GM23338 (cell line): Measurements from ENCODE around the gene CAPN7. TPM values are rescaled to one million over a fixed set of nuclear protein-coding genes. Genes with fewer than 3 reads are reported as not detected.

Experiments used
- ATAC-seq: fragments of 200-7000 bp; cut with Tn5 transposase; 3 replicates; pipeline ENCODE4 v1.9.1; 2020
- DNase-seq: peaks from one replicate; pipeline ENCODE4 v3.0.0-alpha.2; 2015; ENCODE audit warnings: low spot score
- H2AFZ ChIP-seq: fragments of 200-600 bp; sonication (generic); 2 replicates; pipeline ENCODE4 v1.8.0; 2016; ENCODE audit warnings: antibody characterized with exemption, mild to moderate bottlenecking, moderate library complexity
- H3F3A ChIP-seq: fragments of 200-600 bp; sonication (generic); replicated peaks from 2 replicates; pipeline ENCODE4 v1.8.0; 2017; ENCODE audit warnings: antibody characterized with exemption, mixed run types, low read depth
- H3K27ac ChIP-seq: fragments of 200-600 bp; sonication (generic); 2 replicates; pipeline ENCODE4 v1.6.1; 2016; ENCODE audit warnings: low read depth
- H3K27me3 ChIP-seq: fragments of 200-600 bp; sonication (generic); 2 replicates; pipeline ENCODE4 v1.8.0; 2016; ENCODE audit warnings: mild to moderate bottlenecking, mixed run types, moderate library complexity; ENCODE audit not compliant: insufficient read depth
- H3K36me3 ChIP-seq: fragments of 200-600 bp; sonication (generic); 2 replicates; pipeline ENCODE4 v1.8.0; 2016; ENCODE audit warnings: mild to moderate bottlenecking; ENCODE audit not compliant: insufficient read depth
- H3K4me1 ChIP-seq: fragments of 200-600 bp; sonication (generic); 2 replicates; pipeline ENCODE4 v1.8.0; 2016; ENCODE audit warnings: mild to moderate bottlenecking, moderate library complexity; ENCODE audit not compliant: insufficient read depth
- H3K4me2 ChIP-seq: fragments of 200-600 bp; sonication (generic); 2 replicates; pipeline ENCODE4 v1.7.1; 2017; ENCODE audit warnings: mixed run types
- H3K4me3 ChIP-seq: fragments of 200-600 bp; sonication (generic); 2 replicates; pipeline ENCODE4 v1.6.1; 2016; ENCODE audit warnings: mixed run types
- H3K79me2 ChIP-seq: fragments of 200-600 bp; sonication (generic); replicated peaks from 2 replicates; pipeline ENCODE4 v1.8.0; 2017; ENCODE audit warnings: mild to moderate bottlenecking; ENCODE audit not compliant: insufficient read depth
- H3K9me2 ChIP-seq: fragments of 200-600 bp; sonication (generic); 2 replicates; pipeline ENCODE4 v1.8.0; 2017; ENCODE audit not compliant: insufficient read depth
- H4K20me1 ChIP-seq: fragments of 200-600 bp; sonication (generic); replicated peaks from 2 replicates; pipeline ENCODE4 v1.8.0; 2017; ENCODE audit warnings: mild to moderate bottlenecking; ENCODE audit not compliant: insufficient read depth
- H3K27ac Mint-ChIP-seq: 2 replicates; pipeline ENCODE4 v1.8.0; 2020; ENCODE audit warnings: inconsistent platforms, mild to moderate bottlenecking, moderate library complexity, mixed read lengths
- H3K27me3 Mint-ChIP-seq: 3 replicates; pipeline ENCODE4 v1.8.0; 2022; ENCODE audit warnings: low read depth, mild to moderate bottlenecking, moderate library complexity, mixed read lengths, inconsistent platforms; ENCODE audit not compliant: insufficient read depth, poor library complexity
- H3K36me3 Mint-ChIP-seq: 3 replicates; pipeline ENCODE4 v1.8.0; 2021; ENCODE audit warnings: low read depth, mild to moderate bottlenecking, inconsistent platforms, moderate library complexity, mixed read lengths
- H3K4me1 Mint-ChIP-seq: 3 replicates; pipeline ENCODE4 v1.8.0; 2020; ENCODE audit warnings: mild to moderate bottlenecking, inconsistent platforms, mixed read lengths
- H3K4me3 Mint-ChIP-seq: 3 replicates; pipeline ENCODE4 v1.8.0; 2021; ENCODE audit warnings: moderate library complexity, mild to moderate bottlenecking, inconsistent platforms, mixed read lengths
- H3K9me3 Mint-ChIP-seq: 3 replicates; pipeline ENCODE4 v1.8.0; 2020; ENCODE audit warnings: moderate library complexity, mild to moderate bottlenecking, inconsistent platforms, mixed read lengths
- EZH2 ChIP-seq: fragments of 200-600 bp; sonication (generic); IDR thresholded peaks from one replicate; pipeline ENCODE4 v1.8.0; 2017; ENCODE audit warnings: antibody characterized with exemption, mild to moderate bottlenecking, low read depth; ENCODE audit not compliant: unreplicated experiment
- POLR2AphosphoS5 ChIP-seq: IDR thresholded peaks from 2 replicates; pipeline ENCODE4 v1.6.1; 2016; ENCODE audit warnings: antibody characterized with exemption, low read depth
- ZNF331 ChIP-seq: fragments of 250-450 bp; sonication (Bioruptor Pico); IDR thresholded peaks from 2 replicates; pipeline ENCODE4 v1.5.0; 2020; ENCODE audit warnings: low read depth, mild to moderate bottlenecking, moderate library complexity
- polyA plus RNA-seq: library from polyadenylated mRNA; unstranded; fragments of >200 nt; fragmentation: Nextera tagmentation; extraction: Ambion mirVana; gene quantifications from 2 replicates; pipeline ENCODE4 v1.2.1, GENCODE V29; 2016
- total RNA-seq: library from RNA; depleted of rRNA; stranded (reverse); fragments of >200 nt; shearing (Covaris generic); gene quantifications from 2 replicates; pipeline ENCODE4 v1.2.3, GENCODE V29; 2014
- TF ChIP-seq, protein P1 (sequence below), 2 experiments: fragments of 200-600 bp in 1 of 2; sonication (generic) in 1 of 2; conservative IDR thresholded peaks; 2 replicates each; pipeline versions ENCODE4 v1.5.1 to v1.6.1; 2016 to 2017; ENCODE audit warnings: antibody characterized with exemption in 2 of 2, low read depth in 2 of 2, mild to moderate bottlenecking in 2 of 2, moderate library complexity in 1 of 2
- TF ChIP-seq, protein P2 (sequence below): fragments of 250-450 bp; sonication (Bioruptor Pico); IDR thresholded peaks from 2 replicates; pipeline ENCODE4 v1.5.0; 2020; ENCODE audit warnings: mild to moderate bottlenecking, moderate library complexity

CAPN7 gene
- total and polyA plus RNA-seq, 2 experiments from 2014 or later, result 9.9 to 18.1 TPM

GRCh38 chr3:15220661-15221060, 14.6 kb downstream of the CAPN7 start:
- Histone ChIP-seq H3K4me3 (no peak overlapping the region), H3K27ac (no peak overlapping the region), H3K4me1 (no peaks in the 10 kb centered on the region), H3K27me3 (no peaks in the 10 kb centered on the region), H4K20me1 (no peaks in the 10 kb centered on the region; the same call in 1 of the 2 replicates), H3K9me2 (no peaks in the 10 kb centered on the region), H3F3A (no peaks in the 10 kb centered on the region), H3K36me3 (peaks cover 29% of the 10 kb centered on the region), H2AFZ (no peak overlapping the region), H3K4me2 (no peak overlapping the region), H3K79me2 (no peaks in the 10 kb centered on the region)
- Mint-ChIP-seq H3K27me3 (no peaks in the 10 kb centered on the region), H3K4me1 (peaks cover 7% of the 10 kb centered on the region; the same call in 2 of the 3 replicates), H3K36me3 (peaks cover 31% of the 10 kb centered on the region), H3K27ac (no peak overlapping the region), H3K4me3 (no peak overlapping the region), H3K9me3 (no peaks in the 10 kb centered on the region)
- no peak for ATAC-seq
- DNase-seq, result no peak
- TF ChIP-seq, protein P1, sequence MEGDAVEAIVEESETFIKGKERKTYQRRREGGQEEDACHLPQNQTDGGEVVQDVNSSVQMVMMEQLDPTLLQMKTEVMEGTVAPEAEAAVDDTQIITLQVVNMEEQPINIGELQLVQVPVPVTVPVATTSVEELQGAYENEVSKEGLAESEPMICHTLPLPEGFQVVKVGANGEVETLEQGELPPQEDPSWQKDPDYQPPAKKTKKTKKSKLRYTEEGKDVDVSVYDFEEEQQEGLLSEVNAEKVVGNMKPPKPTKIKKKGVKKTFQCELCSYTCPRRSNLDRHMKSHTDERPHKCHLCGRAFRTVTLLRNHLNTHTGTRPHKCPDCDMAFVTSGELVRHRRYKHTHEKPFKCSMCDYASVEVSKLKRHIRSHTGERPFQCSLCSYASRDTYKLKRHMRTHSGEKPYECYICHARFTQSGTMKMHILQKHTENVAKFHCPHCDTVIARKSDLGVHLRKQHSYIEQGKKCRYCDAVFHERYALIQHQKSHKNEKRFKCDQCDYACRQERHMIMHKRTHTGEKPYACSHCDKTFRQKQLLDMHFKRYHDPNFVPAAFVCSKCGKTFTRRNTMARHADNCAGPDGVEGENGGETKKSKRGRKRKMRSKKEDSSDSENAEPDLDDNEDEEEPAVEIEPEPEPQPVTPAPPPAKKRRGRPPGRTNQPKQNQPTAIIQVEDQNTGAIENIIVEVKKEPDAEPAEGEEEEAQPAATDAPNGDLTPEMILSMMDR (conservative IDR thresholded peaks at IDR 0.05; ENCODE audit: low read depth in 2 of 2), result no peak
- TF ChIP-seq ZNF331 (CRISPR knock-in tag), result no peak
- TF ChIP-seq, protein P2, sequence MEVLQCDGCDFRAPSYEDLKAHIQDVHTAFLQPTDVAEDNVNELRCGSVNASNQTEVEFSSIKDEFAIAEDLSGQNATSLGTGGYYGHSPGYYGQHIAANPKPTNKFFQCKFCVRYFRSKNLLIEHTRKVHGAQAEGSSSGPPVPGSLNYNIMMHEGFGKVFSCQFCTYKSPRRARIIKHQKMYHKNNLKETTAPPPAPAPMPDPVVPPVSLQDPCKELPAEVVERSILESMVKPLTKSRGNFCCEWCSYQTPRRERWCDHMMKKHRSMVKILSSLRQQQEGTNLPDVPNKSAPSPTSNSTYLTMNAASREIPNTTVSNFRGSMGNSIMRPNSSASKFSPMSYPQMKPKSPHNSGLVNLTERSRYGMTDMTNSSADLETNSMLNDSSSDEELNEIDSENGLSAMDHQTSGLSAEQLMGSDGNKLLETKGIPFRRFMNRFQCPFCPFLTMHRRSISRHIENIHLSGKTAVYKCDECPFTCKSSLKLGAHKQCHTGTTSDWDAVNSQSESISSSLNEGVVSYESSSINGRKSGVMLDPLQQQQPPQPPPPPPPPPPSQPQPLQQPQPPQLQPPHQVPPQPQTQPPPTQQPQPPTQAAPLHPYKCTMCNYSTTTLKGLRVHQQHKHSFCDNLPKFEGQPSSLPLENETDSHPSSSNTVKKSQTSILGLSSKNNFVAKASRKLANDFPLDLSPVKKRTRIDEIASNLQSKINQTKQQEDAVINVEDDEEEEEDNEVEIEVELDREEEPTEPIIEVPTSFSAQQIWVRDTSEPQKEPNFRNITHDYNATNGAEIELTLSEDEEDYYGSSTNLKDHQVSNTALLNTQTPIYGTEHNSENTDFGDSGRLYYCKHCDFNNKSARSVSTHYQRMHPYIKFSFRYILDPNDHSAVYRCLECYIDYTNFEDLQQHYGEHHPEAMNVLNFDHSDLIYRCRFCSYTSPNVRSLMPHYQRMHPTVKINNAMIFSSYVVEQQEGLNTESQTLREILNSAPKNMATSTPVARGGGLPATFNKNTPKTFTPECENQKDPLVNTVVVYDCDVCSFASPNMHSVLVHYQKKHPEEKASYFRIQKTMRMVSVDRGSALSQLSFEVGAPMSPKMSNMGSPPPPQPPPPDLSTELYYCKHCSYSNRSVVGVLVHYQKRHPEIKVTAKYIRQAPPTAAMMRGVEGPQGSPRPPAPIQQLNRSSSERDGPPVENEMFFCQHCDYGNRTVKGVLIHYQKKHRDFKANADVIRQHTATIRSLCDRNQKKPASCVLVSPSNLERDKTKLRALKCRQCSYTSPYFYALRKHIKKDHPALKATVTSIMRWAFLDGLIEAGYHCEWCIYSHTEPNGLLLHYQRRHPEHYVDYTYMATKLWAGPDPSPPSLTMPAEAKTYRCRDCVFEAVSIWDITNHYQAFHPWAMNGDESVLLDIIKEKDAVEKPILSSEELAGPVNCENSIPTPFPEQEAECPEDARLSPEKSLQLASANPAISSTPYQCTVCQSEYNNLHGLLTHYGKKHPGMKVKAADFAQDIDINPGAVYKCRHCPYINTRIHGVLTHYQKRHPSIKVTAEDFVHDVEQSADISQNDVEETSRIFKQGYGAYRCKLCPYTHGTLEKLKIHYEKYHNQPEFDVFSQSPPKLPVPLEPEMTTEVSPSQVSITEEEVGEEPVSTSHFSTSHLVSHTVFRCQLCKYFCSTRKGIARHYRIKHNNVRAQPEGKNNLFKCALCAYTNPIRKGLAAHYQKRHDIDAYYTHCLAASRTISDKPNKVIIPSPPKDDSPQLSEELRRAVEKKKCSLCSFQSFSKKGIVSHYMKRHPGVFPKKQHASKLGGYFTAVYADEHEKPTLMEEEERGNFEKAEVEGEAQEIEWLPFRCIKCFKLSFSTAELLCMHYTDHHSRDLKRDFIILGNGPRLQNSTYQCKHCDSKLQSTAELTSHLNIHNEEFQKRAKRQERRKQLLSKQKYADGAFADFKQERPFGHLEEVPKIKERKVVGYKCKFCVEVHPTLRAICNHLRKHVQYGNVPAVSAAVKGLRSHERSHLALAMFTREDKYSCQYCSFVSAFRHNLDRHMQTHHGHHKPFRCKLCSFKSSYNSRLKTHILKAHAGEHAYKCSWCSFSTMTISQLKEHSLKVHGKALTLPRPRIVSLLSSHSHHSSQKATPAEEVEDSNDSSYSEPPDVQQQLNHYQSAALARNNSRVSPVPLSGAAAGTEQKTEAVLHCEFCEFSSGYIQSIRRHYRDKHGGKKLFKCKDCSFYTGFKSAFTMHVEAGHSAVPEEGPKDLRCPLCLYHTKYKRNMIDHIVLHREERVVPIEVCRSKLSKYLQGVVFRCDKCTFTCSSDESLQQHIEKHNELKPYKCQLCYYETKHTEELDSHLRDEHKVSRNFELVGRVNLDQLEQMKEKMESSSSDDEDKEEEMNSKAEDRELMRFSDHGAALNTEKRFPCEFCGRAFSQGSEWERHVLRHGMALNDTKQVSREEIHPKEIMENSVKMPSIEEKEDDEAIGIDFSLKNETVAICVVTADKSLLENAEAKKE (CRISPR knock-in tag), result no peak
- no peak for TF ChIP-seq POLR2AphosphoS5
- no peak for TF ChIP-seq EZH2
